Activated B cell treated with CpG ODN at 0.5 μM for 24 hours (primary cell): ENCODE data around the gene DPM3. TPM values are rescaled to one million over a fixed set of nuclear protein-coding genes. Genes with fewer than 3 reads are reported as not detected.
"Not testable (repeated sequence)": the region's sequence is repeated elsewhere in the genome, so short reads cannot be mapped to it uniquely, and the experiment has no call there.

Source experiments
- ATAC-seq: fragments of 200-7000 bp; cut with Tn5 transposase; one replicate; pipeline ENCODE4 v1.10.0; 2021; ENCODE audit warnings: low read depth, mild to moderate bottlenecking, moderate library complexity
- CTCF ChIA-PET: fragments of 350-600 bp; sonication (Branson Sonifier 250); formaldehyde crosslinking; loops from one replicate; lab custom pipeline; 2021; ENCODE audit warnings: antibody characterized with exemption; lab: Charles Lee
- POLR2A ChIA-PET: fragments of 350-600 bp; sonication (Branson Sonifier 250); formaldehyde crosslinking; loops from one replicate; lab custom pipeline; 2021; ENCODE audit warnings: antibody characterized with exemption; lab: Charles Lee
- DNase-seq: peaks from one replicate; pipeline ENCODE4 v3.0.0; 2022
- H3K27ac Mint-ChIP-seq: one replicate; pipeline ENCODE4 v1.8.0; 2020; ENCODE audit warnings: mixed read lengths
- H3K27me3 Mint-ChIP-seq: one replicate; pipeline ENCODE4 v1.8.0; 2021; ENCODE audit warnings: mixed read lengths
- H3K36me3 Mint-ChIP-seq: one replicate; pipeline ENCODE4 v1.8.0; 2021; ENCODE audit warnings: low read depth, mixed read lengths
- H3K4me1 Mint-ChIP-seq: one replicate; pipeline ENCODE4 v1.8.0; 2021; ENCODE audit warnings: mixed read lengths
- H3K4me3 Mint-ChIP-seq: one replicate; pipeline ENCODE4 v1.8.0; 2020; ENCODE audit warnings: mild to moderate bottlenecking, mixed read lengths
- H3K9me3 Mint-ChIP-seq: one replicate; pipeline ENCODE4 v1.8.0; 2020; ENCODE audit warnings: mixed read lengths
- intact Hi-C: fragments of 100-400 bp; cut with micrococcal nuclease; formaldehyde crosslinking; loops from one replicate; pipeline ENCODE4 v1.15.1; 2024
- total RNA-seq: library from RNA; stranded (reverse); gene quantifications from 2 replicates; pipeline ENCODE4 v1.2.3, GENCODE V29; 2022
- TF ChIP-seq, protein P1 (sequence below): fragments of 200-600 bp; IDR thresholded peaks from one replicate; pipeline ENCODE4 v1.8.0; 2022; ENCODE audit warnings: antibody characterized with exemption, mild to moderate bottlenecking

DPM3 gene
- total RNA-seq, 1 donor from 2014 or later = 33.2 TPM

- H3K4me1 Mint-ChIP-seq = peaks cover 18% of the 10 kb centered on the region
- peak overlapping the region; percentile 37 for H3K27ac Mint-ChIP-seq
- TF ChIP-seq, protein P1, sequence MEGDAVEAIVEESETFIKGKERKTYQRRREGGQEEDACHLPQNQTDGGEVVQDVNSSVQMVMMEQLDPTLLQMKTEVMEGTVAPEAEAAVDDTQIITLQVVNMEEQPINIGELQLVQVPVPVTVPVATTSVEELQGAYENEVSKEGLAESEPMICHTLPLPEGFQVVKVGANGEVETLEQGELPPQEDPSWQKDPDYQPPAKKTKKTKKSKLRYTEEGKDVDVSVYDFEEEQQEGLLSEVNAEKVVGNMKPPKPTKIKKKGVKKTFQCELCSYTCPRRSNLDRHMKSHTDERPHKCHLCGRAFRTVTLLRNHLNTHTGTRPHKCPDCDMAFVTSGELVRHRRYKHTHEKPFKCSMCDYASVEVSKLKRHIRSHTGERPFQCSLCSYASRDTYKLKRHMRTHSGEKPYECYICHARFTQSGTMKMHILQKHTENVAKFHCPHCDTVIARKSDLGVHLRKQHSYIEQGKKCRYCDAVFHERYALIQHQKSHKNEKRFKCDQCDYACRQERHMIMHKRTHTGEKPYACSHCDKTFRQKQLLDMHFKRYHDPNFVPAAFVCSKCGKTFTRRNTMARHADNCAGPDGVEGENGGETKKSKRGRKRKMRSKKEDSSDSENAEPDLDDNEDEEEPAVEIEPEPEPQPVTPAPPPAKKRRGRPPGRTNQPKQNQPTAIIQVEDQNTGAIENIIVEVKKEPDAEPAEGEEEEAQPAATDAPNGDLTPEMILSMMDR = no peak
- peaks cover 16% of the 10 kb centered on the region for H3K36me3 Mint-ChIP-seq
- no peak for DNase-seq
- ChIA-PET CTCF (interaction anchor here (0.8 to 6.4 kb wide), 16 partner anchors 13 to 123 kb away, joined by 3 to 145 read pairs (median 5); partner anchors contain the start of genes EFNA4 and SLC50A1), POLR2A (interaction anchor here (0.6 to 4.5 kb wide), 16 partner anchors 12 to 105 kb away, joined by 3 to 92 read pairs (median 6); partner anchors contain the start of genes DPM3, EFNA4 and SLC50A1)
- no peaks in the 10 kb centered on the region for H3K27me3 Mint-ChIP-seq
- intact Hi-C loops = loop anchor here (1.0 kb wide), 7 partner anchors 16 to 121 kb away; partner anchors contain the start of genes DPM3, EFNA4 and SLC50A1
- ATAC-seq = peak; percentile 8
- H3K9me3 Mint-ChIP-seq = no peaks in the 10 kb centered on the region
- H3K4me3 Mint-ChIP-seq = peak overlapping the region; percentile 80
Observed at GRCh38 chr1:155166471-155167165, 26.3 kb upstream of the DPM3 start.

DNA sequence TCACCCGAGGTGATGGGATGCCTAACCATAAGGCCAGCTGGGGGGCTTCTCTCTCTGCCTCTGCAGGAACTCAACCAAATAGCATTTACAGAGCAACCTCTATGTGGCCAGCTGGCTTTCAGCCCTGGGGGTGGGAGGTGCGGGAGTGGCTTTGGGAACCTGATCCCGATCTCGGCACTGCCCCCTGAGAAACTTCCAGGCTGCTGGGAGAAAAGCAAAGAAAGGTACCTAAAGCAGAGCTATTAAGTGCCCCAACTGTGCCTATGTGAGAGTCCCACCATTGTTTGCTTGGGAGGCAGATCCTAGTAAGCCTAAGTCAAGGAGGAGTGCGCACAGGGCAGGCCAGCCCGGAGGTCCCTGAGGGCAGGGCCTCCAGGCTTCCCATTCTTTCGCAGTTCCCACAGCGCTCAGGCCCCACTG is 25.7 kb upstream of the DPM3 start:
- CTCF ChIA-PET = interaction anchor here (0.9 to 6.4 kb wide), 5 partner anchors 30 to 122 kb away, joined by 3 to 145 read pairs (median 19); partner anchors contain the start of gene SLC50A1
- Mint-ChIP-seq H3K9me3 (no peaks in the 10 kb centered on the region), H3K27ac (no peak overlapping the region), H3K27me3 (no peaks in the 10 kb centered on the region), H3K36me3 (peaks cover 16% of the 10 kb centered on the region), H3K4me3 (no peak overlapping the region), H3K4me1 (peaks cover 18% of the 10 kb centered on the region)
- intact Hi-C loops = no loop called here
- no peak for ATAC-seq
- TF ChIP-seq, protein P1 = no peak
- DNase-seq = no peak
- POLR2A ChIA-PET = interaction anchor here (0.6 to 4.5 kb wide), 9 partner anchors 12 to 103 kb away, joined by 3 to 92 read pairs (median 7); partner anchors contain the start of genes DPM3, EFNA4 and SLC50A1

- H3K27ac Mint-ChIP-seq, H3K4me3 Mint-ChIP-seq, DNase-seq, H3K27me3 Mint-ChIP-seq, H3K36me3 Mint-ChIP-seq, ATAC-seq, H3K9me3 Mint-ChIP-seq, intact Hi-C loops: not testable (repeated sequence)
- H3K4me1 Mint-ChIP-seq = peaks cover 18% of the 10 kb centered on the region
- ChIA-PET CTCF (interaction anchor here (6.4 kb wide), 1 partner anchor 74 kb away, joined by 145 read pairs; no protein-coding TSS in a partner anchor), POLR2A (interaction anchor here (0.6 to 4.5 kb wide), 5 partner anchors 8 to 79 kb away, joined by 3 to 92 read pairs (median 4); partner anchors contain the start of genes KRTCAP2 and SLC50A1)
Observed at GRCh38 chr1:155164625-155165024, 24.3 kb upstream of the DPM3 start.

- not testable (repeated sequence) for H3K27ac Mint-ChIP-seq, H3K4me3 Mint-ChIP-seq
Observed at GRCh38 chr1:155163785-155164184, 23.5 kb upstream of the DPM3 start.

DNA sequence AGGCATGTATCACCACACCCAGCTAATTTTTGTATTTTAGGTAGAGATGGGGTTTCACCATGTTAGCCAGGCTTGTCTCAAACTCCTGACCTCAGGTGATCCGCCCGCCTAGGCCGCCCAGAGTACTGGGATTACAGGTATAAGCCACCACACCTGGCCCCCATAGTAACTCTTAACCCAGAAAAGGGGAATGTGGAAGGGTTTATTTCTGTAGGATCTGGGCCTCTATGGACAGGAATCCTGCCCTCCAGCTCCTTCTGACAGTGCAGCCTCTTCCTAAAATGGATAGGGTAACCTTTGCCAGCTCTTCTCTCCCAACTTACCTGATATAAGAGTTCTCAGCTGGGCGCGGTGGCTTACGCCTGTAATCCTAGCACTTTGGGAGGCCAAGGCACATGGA is 22.3 kb upstream of the DPM3 start:
- H3K27ac Mint-ChIP-seq, H3K9me3 Mint-ChIP-seq, ATAC-seq, H3K27me3 Mint-ChIP-seq, intact Hi-C loops, H3K4me3 Mint-ChIP-seq, H3K36me3 Mint-ChIP-seq, DNase-seq, POLR2A ChIA-PET: not testable (repeated sequence)
- peaks cover 14% of the 10 kb centered on the region for H3K4me1 Mint-ChIP-seq
- CTCF ChIA-PET = interaction anchor here (1.0 to 1.5 kb wide), 2 partner anchors 10 to 71 kb away, joined by 3 read pairs; partner anchors contain the start of gene KRTCAP2

More at GRCh38 chr1:155163785-155164184, 23.5 kb upstream of the DPM3 start:
- H3K27me3 Mint-ChIP-seq, DNase-seq, H3K36me3 Mint-ChIP-seq, H3K9me3 Mint-ChIP-seq, intact Hi-C loops, ATAC-seq: not testable (repeated sequence)
- peaks cover 18% of the 10 kb centered on the region for H3K4me1 Mint-ChIP-seq
- ChIA-PET CTCF (interaction anchor here (1.5 kb wide), 1 partner anchor 72 kb away, joined by 3 read pairs; no protein-coding TSS in a partner anchor), POLR2A (interaction anchor here (0.8 to 4.5 kb wide), 2 partner anchors 9 to 27 kb away, joined by 4 to 92 read pairs; partner anchors contain the start of genes KRTCAP2 and SLC50A1)

DNA sequence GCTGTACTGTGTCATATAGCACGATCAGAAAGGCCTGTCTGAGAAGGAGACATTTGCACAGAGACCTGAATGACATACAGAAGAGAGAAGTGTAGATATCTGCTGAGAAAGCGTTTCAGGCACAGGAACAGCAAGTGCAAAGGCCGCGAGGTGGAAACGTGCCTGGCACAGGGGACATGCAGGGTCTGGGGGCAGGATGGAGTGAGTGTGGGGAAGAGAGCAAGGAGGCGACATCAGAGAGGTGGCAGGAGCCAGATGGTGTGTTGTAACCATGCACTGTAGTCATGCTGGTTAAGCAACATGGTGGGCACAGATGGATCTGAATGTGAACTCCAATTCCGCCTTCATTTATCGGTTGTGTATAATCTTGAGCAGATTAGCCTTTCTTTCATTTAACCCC is 19.8 kb upstream of the DPM3 start:
- CTCF ChIA-PET = no interaction called here
- DNase-seq = no peak
- H3K4me3 Mint-ChIP-seq = no peak overlapping the region
- TF ChIP-seq, protein P1 = no peak
- no peaks in the 10 kb centered on the region for H3K4me1 Mint-ChIP-seq
- intact Hi-C loops = no loop called here
- POLR2A ChIA-PET = interaction anchor here (0.5 kb wide), 1 partner anchor 22 kb away, joined by 3 read pairs; no protein-coding TSS in a partner anchor
- no peaks in the 10 kb centered on the region for H3K9me3 Mint-ChIP-seq
- H3K27ac Mint-ChIP-seq = no peak overlapping the region
- no peaks in the 10 kb centered on the region for H3K36me3 Mint-ChIP-seq
- ATAC-seq = no peak
- no peaks in the 10 kb centered on the region for H3K27me3 Mint-ChIP-seq
